Lung microvascular endothelial cell (primary cell): ENCODE results near the gene FRS2. TPM values are rescaled to one million over a fixed set of nuclear protein-coding genes. Genes with fewer than 3 reads are reported as not detected.

Experiments
- DNase-seq, 2 donors: peaks; one replicate each; pipeline versions ENCODE4 v3.0.0 to v3.0.0-alpha.2; 2010; ENCODE audit warnings: low read depth in 2 of 2
- total RNA-seq: library from RNA; depleted of rRNA; stranded (reverse); fragments of >200 nt; gene quantifications from 2 replicates; pipeline ENCODE4 v1.2.1, GENCODE V29; 2014

Gene FRS2
- total RNA-seq, 1 donor from 2014 or later = 22.4 TPM

- no peak for DNase-seq
Measured at GRCh38 chr12:69623970-69624369, 153.8 kb downstream of the FRS2 start.

DNA sequence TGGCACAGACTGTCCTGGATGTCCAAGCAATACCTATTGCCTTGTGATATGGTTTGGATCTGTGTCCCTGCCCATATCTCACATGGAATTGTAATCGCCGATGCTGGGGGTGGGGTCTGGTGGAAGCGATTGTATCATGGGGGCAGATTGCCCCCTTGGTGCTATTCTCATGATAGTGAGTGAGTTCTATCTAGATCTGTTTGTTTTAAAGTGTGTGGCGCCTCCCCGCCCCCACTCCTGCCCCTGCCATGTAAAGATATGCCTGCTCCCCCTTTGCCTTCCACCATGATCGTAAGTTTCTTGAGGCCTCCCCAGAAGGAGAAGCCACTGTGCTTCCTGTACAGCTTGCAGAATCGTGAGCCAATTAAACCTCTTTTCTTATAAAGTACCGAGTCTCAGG, 157.3 kb downstream of the FRS2 start:
- DNase-seq = no peak

Other genes starting within 250 kb of the FRS2 start
- gene CPSF6, start 230.8 kb upstream of the FRS2 start, total RNA-seq = 14.9 and 17.0 TPM in 2 replicates
- under 0.01 TPM in 1 of 2 replicates, not detected in the other for gene LYZ, start 122.0 kb upstream of the FRS2 start, total RNA-seq
- gene YEATS4, start 110.6 kb upstream of the FRS2 start, total RNA-seq = 10.5 and 11.8 TPM in 2 replicates
- 188 and 195 TPM in 2 replicates for gene CCT2, start 115.1 kb downstream of the FRS2 start, total RNA-seq
- not detected in 2 replicates for gene LRRC10, start 140.5 kb downstream of the FRS2 start, total RNA-seq
- gene BEST3, start 228.9 kb downstream of the FRS2 start, total RNA-seq = under 0.01 and 0.60 TPM in 2 replicates